ENCODE results near the gene LILRB1.
"Not testable (repeated sequence)": the region's sequence is repeated elsewhere in the genome, so short reads cannot be mapped to it uniquely, and the experiment has no call there.

Gene LILRB1

DNA sequence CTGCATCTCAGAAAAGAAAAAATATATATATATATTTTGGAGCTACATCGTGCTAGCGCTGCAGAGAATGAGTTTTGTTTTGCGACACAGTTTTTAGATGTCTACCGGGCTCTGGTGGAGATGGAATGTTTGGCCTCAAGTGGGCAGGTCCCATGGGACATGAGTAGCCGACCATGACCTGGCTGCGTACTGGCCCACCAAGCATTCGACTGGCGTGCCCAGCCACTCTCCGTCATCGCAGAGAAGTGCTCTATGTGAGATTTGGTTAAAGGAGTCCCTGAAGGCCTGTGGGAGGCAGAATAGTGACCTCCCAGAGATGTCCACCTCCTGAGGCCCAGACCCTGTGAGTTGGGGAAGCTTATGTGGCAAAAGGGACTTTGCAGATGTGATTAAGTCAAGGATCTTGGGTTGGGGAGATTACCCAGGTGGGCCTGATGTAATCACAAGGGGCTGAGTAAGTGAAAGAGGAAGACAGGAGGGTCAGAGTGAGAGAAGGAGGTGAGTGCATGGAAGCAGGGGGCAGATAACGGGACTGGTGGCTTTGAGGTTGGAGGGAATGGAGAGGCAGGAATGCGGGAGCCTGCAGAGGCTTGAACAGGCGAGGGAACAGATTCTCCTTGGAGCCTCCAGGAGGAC lies 31.7 kb downstream of the LILRB1 start:
- DNase-seq (ENCODE audit: low read depth in 3 of 3), result no peak

GRCh38 chr19:54662730-54663129 lies 32.4 kb downstream of the LILRB1 start, which contains the start of gene LILRB4:
LILRB4 (plus strand) TSS chr19:54662985; CDS start chr19:54663034, 49 bp downstream.
- no peak for DNase-seq (ENCODE audit: low read depth in 3 of 3)

- DNase-seq (ENCODE audit: low read depth in 3 of 3), result no peak
Observed at GRCh38 chr19:54665530-54665929, 35.2 kb downstream of the LILRB1 start.

DNA sequence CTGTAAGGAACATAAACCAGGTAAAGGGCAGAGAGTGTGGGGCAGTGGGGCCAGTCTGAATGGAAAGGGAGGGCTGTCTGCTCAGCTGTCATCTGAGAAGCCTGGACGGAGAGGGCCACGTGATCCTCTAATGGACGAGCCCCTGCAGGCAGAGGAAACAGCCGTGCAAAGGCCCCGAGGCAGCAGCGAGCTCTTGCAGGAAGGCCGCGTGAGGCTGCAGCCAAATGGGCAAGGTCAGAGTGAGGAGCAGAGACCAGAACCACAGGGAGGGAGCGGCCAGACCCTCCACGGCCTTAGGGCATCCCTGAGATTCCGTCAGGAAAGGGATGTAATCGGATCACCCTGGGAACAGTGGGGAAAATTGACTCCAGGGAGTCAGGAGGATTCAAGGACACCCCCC lies 36.9 kb downstream of the LILRB1 start:
- no peak for DNase-seq (ENCODE audit: low read depth in 3 of 3)

- DNase-seq (ENCODE audit: low read depth in 3 of 3), result no peak
Observed at GRCh38 chr19:54668353-54668752, 38.1 kb downstream of the LILRB1 start.

DNA sequence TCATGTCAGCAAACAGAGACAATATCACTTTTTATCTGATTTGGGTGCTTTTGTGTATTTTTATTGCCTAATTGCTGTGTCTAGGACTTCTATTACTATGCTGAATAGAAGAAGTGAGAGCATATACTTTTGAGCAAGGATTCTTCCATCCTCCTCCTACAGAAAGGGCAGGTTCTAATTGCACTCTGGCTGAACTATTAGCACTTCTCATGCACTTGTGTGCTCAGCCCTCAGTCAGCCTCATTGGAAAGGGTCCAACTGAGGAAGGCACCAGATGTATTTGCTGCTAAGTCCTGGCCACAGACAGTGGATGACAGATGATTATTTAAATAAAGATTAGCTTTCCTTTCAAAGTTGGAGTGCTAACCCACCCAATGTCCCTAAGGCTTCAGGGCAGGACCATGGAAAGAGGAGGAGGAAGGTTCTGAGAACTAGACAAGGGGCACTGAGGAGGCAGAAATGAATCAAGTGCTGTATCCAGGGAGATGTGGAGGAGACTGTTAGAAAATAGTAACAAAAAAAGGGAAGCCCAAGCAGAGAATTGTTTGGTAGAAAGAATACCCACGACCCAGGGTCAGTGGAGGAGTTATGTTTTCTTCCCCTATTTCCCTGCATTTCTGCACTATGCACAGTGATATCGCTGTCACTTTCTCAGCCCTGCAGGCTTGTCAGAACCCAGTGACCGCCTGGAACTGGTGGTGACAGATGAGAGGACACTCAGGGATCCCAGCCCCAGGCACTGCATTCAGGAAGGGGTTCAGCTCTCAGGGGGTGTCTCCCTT lies 40.5 kb downstream of the LILRB1 start:
- DNase-seq (ENCODE audit: low read depth in 3 of 3), result no peak

- no peak for DNase-seq (ENCODE audit: low read depth in 3 of 3)
Observed at GRCh38 chr19:54673222-54673621, 42.9 kb downstream of the LILRB1 start.

DNA sequence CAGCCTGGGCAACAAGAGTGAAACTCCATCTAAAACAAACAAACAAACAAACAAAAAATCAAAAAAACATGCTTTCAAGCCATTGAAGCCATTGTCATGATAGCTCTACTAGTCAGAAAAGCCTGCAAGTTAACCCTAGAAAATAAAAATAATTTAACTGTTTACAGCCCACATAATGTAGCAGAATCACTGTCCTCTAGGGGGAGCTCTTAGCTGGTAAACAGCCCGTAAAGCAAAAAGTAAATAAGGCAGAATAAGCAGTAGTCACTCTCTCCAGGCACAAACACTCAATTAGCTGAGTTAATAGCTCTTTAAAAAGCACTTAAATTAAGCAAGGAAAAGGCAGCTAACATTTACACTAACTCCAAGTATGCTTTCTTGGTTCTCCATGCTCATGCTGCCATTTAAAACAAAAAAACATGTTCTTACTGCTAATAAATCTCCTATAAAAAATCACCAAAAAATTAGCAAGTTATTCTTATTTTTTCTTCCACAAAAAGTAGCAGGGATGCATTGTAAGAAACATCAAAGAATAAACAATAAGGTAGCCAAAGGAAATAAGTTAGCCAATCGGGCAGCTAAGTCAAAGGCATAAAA lies 43.8 kb downstream of the LILRB1 start:
- no peak for DNase-seq (ENCODE audit: low read depth in 3 of 3)

DNA sequence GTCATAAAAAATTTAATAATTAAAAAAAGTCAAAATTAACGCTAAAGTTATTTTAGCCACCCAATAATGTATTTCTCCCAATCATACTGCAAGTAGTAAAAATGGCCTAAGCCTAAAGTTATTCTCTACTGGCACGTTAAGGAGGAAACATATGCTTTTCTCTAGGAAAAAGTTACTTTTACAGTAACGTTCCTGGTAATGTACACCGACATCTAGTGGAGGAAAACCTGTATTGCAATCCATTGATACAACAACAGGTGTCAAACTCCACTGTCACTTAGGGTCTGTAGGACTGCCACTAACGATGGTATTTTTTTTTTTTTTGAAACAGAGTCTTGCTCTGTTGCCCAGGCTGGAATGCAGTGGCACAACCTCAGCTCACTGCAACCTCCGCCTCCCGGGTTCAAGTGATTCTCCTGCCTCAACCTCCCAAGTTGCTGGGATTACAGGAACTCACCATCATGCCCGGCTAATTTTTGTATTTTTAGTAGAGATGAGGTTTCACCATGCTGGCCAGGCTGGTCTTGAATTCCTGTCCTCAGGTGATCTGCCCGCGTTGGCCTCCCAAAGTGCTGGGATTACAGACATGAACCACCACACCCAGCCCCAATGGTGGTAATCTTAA lies 46.0 kb downstream of the LILRB1 start:
- peak in 1 of 3 donors; percentile 8 for DNase-seq (ENCODE audit: low read depth in 3 of 3)

- DNase-seq (ENCODE audit: low read depth in 3 of 3), result no peak
Observed at GRCh38 chr19:54677217-54677616, 46.9 kb downstream of the LILRB1 start.

GRCh38 chr19:54681596-54681995 lies 51.3 kb downstream of the LILRB1 start:
- DNase-seq (ENCODE audit: low read depth in 3 of 3), result not testable (repeated sequence)

DNA sequence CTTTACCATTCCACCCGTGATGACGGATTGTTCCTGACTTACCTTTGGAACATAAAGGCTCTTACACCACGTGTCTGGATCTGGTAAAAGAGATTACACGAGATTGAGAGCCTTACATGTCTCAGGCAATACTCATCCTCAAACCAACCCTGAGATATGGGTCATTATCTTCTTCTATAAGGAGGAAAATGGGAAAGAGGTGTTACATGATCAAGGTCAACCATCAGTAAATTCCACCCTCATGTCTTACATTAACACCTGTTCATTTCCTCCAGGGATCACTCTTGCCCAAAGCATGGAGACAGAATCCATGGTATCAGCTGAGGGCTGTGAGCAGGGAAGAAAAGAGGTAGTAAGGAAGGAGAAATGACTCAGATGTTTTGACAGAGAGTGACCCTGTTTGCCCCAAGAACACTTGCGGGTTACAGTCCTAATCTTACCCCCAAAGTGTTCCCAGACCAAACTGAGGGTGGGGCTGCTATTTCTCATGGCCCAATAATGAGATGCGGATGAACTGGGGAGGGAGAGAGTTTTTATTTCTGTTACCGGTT lies 52.1 kb downstream of the LILRB1 start:
- no peak for DNase-seq (ENCODE audit: low read depth in 3 of 3)

GRCh38 chr19:54684527-54684926 lies 54.2 kb downstream of the LILRB1 start:
- DNase-seq (ENCODE audit: low read depth in 3 of 3), result no peak

All from stimulated activated CD4-positive, alpha-beta T cell treated with anti-CD3 and anti-CD28 coated beads, TNF-alpha, amount 100 ng/mL, for 48 hours (primary cell).